GM18873 (cell line): ENCODE data around the gene JPT1.
"Not testable (repeated sequence)": the region's sequence is repeated elsewhere in the genome, so short reads cannot be mapped to it uniquely, and the experiment has no call there.

Experiments used
- ATAC-seq: cut with Tn5 transposase; IDR thresholded peaks from one replicate; pipeline ENCODE4 v1.9.1; 2021; ENCODE audit warnings: mild to moderate bottlenecking, moderate library complexity, moderate number of reproducible peaks; ENCODE audit not compliant: unreplicated experiment, low FRiP score

The JPT1 gene

DNA sequence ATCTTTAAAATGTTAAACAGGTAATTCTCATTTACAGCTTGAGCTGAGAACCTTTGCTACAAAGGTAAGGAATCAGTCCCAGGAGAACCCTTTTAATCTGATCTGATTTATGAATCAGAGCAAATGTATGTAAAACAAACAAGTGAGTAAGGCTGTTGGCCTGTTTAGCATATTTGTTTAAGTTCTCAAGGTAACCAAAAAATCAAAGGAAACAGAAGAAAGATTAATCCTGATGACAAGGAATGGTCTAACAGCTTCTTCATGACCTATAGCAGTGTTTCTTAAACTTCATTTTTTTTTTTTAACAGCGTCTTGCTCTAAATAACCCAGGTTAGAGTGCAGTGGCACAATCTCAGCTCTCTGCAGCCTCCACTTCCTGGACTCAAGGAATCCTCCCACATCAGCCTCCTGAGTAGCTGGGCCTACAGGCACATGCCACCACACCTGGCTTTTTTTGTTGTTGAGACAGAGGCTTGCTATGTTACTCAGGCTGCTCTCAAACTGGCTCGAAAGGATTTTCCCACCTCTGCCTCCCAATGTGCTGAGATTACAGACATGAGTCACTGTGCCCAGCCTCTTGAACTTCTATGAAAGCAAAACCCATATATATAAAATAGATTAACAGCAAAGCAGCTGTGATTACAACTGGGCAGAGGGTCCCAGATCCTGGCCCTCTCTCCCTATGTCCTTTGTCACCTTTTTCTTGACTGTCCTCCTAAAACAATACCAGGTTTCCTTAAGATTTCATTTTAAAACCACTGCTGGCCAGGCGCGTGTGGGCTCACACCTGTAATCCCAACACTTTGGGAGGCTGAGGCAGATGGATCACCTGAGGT lies 5.1 kb upstream of the JPT1 start:
- no peak for ATAC-seq

DNA sequence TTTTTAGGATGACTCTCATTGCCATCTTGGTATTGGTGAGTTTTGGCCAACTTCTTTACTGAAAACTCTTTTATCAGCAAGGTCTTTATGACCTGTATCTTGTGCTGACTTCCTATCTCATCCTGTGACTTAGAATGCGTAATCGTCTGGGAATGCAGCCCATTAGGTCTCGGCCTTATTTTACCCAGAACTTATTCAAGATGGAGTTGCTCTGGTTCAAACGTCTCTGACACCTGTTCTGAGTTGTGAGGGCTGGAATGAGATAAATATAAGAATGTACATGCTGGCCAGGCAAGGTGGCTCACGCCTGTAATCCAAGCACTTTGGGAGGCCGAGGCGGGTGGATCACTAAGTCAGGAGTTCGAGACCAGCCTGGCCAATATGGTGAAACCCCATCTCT lies 4.2 kb upstream of the JPT1 start:
- ATAC-seq, result not testable (repeated sequence)

DNA sequence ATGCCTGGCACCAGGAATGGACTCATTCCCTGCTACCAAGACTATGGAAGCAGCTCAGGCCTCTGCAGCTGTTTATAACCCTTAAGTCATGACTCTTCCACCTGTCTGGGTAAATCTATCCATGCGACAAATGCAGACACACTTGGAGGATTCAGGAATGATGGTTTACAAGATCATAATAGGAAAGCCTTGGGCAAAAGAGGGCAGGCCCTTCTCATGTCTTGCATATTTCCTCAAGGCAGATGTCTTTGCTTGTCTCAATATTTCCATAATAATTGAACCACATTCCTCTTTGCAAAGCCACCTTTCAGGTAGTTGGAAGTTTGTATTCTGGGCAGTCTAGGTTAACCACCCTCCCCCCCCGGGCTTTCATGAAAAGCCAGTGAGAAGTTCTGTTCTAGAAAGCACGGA lies 884 bp upstream of the JPT1 start:
- ATAC-seq, result no peak

DNA sequence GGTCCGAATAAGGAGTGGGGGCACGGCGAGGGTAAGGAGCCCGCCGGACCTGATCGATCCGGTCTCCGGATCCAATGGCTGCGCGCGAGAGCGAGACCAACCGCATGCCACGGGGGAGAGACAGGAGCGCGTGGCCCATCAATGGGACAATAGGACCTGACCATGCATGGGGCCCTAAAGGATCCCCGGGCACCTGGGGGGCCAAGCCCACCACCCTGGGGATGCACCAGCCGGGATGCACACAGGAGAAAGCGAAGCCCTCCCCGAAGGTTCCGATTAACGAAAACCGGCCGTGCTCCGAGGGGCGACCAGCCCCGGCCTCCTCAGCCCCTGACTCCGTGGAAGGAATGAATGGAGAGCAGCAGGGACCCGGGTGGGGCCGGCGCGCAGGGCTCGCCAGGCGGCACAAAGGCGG lies 525 bp downstream of the JPT1 start:
- ATAC-seq, result peak; percentile 3

DNA sequence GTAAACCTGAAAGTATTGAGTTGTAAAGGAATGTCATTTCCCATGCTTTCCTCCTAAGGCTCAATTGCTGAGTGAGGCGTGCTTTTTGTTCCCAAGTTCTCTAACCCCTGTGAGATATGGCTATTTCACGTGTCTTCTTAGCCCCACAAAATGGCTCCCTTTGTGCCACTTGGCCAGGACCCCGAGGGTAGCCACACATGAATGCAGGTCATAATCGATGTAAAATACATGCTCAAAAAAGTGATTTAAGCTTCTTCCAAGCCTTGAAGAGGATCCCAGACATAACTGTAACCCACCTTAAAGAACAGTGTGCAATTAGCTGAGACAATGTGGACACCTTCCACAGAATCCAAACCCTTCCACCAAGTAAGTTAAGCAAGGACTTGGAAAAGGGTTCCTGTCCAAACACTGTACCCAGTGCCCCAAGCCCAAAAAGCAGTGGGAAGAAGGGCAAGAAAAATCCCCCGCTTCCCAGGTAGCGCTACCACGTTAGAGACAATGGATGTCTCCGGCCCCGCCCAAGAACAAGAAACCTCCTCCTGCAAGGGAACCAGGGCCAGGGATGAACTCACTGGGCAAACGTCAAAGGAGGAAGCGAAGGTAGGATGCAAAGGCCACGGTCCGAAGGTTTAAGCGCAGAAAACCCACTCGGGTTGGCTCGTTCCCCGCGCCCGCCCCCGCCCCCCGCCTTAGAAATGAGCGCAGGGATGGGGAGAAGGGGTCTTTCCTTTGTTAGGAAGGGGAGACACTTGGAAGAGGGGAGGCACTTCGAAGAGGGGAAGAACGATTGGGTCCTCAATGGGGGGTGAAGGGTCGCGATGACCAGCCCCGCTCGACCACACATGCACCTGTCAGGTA lies 1.2 kb downstream of the JPT1 start:
- ATAC-seq, result no peak

DNA sequence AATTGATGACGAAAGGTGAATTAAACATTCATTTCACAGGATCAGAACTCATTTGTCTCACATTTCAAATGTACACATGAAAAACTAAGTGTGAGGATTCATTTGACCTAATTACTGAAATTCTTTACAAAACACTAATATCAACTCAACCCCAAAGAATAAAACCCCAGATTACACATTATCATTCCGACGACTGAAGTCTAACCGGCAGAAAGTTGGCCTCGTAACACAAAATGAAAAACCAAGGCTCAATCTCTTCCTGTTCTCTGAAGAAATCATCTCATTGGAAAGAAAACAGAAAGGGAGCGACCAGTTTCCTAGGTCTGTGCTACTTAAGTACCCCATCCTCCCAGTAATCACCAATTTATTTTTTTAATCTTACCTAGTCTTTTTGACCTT lies 1.8 kb downstream of the JPT1 start:
- ATAC-seq, result no peak

DNA sequence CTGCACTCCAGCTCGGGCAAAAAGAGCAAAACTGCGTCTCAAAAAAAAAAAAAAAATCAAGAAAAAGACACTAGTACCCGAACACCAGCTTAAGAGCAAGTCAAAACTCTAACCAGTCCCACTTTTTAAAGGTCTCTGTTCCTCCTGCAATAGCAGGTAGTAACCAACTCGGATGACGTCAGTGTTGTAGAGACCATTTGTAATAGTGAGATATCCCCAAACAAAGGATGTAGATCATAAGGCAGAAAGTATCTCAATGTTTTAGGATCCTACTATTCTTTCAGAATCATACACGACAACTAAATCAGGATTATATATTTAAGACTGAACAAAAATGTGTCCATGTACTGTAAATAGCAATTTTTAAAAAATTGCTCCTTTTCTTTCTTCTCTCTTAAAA lies 2.4 kb downstream of the JPT1 start:
- no peak for ATAC-seq

DNA sequence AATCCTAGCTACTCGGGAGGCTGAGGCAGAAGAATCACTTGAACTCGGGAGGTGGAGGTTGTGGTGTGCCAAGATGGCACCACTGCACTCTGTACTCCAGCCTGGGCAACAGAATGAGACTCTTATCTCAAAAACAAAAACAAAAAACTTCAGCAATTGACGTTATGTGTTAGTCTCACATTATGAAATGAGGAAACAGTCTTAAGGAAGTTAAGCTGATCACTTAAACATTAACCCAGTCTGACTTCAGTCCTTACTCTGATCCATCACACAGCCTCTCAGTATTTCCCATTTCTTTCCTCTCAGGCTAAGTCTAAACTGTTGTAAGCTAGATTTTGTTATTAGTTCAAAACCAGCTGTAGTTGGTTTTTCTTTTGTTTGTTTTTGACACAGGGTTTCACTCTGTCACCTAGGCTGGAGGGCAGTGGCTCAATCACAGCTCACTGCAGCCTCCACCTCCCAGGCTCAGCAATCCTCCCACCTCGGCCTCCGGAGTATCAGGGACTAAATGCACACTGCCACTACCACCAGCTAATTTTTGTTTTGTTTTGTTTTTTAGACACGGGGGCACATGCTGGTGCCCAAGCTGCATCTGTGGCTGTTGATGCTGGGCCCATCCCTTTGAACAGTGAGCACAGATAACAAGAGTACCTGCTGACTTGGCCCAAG lies 6.3 kb downstream of the JPT1 start:
- ATAC-seq, result no peak

DNA sequence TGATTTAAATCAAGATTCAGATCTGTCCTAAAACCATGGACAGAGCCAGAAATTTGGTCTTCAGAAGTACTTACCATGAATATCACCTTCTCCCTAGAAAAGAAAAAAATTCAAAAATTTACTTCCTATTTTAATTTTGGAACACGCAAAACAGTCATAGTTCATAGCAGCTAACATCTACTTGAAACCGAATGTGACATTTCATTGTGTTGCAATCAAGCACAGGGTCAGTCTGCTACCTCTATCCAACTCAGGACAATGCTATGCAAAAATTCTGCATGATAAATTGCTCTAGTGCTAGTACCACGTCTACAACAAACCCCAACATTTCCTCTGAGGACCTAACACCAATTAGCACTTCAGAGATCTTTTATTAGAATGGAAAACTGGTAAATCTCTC lies 7.7 kb downstream of the JPT1 start:
- ATAC-seq, result no peak

DNA sequence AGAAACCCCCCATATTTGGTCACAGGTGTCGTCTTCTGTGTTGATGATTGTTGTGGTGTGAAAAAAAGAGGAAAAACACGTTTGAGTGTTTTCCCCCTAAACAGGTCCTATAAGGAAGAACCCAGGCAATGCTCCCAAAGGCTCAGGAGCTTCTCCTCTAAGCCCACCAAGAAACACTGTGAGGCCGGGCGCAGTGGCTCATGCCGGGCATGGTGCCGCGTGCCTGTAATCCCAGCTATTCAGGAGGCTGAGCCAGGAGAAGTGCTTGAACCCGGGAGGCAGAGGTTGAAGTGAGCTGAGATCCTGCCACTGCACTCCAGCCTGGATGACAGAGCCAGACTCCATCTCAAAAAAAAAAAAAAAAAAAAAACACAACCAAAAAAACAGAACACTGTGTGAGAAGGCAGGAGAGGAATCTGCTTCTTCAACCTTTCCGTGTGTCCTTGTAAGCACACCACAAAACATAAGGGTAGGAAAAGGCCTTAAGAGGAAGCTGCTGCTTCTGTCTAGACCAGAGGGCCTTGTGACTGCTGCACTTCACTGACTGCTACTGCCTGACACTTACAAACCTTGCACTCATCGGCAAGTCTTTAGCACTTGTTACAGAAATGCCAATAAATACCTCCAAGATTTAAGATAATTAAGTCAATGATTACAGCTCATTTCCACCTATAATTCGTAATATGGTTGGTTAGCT lies 9.3 kb downstream of the JPT1 start:
- no peak for ATAC-seq

DNA sequence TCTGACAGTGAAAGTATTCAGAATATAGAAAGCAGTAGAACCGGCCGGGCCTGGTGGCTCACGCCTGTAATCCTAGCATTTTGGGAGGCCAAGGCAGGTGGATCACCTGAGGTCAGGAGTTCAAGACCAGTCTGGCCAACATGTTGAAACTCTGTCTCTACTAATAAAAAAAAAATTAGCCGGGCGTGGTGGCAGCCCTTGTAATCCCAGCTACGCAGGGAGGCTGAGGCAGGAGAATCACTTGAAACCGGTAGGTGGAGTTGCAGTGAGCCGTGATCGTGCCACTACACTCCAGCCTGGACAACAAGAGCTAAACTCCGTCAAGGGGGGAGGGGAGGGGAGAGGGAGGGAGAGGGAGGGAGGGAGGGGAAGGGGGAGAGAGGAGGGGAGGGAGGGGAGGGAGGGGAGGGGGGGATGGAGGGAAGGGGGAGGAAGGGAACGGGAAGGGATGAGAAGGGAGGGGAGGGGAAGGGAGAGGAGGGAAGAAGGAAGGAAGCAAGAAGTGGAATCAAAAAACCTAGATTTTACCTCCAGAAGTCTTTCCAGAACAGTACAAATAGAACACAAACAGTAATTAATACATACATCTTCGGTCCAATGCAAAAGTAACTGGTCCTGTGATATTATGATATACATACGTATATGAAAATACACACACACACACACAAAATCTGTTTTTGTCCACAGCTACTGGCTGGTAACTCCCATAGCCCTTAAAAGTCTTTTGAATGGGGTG lies 11.9 kb downstream of the JPT1 start:
- ATAC-seq, result no peak

DNA sequence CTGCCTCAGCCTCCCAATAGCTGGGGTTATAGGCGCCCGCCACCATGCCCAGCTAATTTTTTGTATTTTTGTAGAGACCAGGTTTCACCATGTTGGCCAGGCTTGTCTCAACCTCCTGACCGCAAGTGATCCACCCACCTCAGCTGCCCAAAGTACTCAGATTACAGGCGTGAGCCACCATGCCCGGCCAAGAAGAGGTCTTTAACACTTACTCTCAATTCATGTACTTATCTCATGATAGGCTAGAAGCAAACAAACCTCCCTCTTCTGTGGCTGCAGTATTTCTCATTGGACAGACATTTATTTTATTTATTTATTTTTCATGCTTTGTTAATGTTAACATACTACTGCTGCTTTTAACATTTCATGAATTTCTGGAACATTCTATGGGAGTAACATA lies 15.8 kb downstream of the JPT1 start:
- ATAC-seq, result no peak

DNA sequence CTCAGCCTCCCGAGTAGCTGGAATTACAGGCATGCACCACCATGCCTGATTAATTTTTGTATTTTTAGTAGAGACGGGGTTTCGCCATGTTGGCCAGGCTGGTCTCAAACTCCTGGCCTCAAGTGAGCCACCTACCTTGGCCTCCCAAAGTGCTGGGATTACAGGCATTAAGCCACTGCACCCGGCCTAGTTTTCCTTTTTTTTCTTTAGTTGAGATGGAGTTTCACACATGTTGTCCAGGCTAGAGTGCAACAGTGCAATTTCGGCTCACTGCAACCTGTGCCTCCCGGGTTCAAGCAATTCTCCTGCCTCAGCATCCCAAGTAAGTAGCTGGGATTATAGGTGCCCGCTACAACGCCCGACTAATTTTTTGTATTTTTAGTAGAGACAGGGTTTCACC lies 16.6 kb downstream of the JPT1 start:
- ATAC-seq, result not testable (repeated sequence)

DNA sequence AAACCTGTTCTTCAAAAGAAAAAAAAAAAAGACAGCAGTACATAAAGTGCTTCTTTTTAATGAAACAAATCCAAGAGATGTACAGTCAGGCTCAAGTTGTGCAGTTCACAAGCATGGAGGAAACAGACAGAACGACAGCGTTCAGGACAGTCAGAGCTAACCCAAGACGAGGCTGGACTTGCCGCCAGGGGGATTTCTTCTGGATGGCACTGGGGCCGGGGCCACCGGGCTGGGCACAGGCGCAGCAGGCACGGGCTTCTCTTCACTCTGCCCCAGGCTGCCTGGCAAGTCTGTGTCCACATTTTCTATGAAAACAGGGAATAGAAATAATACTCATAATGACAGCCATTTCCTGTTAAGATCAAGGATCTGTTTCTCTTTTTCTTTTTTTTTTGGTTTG lies 18.4 kb downstream of the JPT1 start:
- ATAC-seq, result no peak

DNA sequence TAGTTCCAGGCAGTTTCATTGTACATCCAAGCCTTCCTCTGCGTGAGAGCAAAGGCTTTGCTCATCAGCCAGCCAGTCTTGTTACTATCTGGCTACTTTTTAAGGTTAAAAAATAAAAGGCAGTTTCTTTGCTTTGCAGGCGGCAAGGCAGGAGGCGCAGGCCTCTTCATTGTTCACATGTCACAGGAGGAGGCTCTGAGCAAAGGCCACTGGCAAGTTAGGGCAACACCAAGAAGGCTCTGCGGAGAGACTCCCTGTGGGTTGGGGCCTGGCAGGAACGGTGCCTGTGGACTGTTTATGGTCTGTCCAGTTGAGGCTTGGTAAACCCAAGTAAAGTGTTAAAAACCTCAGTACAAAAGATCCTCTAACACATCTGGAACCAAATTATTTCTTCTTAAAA lies 18.9 kb downstream of the JPT1 start:
- no peak for ATAC-seq

DNA sequence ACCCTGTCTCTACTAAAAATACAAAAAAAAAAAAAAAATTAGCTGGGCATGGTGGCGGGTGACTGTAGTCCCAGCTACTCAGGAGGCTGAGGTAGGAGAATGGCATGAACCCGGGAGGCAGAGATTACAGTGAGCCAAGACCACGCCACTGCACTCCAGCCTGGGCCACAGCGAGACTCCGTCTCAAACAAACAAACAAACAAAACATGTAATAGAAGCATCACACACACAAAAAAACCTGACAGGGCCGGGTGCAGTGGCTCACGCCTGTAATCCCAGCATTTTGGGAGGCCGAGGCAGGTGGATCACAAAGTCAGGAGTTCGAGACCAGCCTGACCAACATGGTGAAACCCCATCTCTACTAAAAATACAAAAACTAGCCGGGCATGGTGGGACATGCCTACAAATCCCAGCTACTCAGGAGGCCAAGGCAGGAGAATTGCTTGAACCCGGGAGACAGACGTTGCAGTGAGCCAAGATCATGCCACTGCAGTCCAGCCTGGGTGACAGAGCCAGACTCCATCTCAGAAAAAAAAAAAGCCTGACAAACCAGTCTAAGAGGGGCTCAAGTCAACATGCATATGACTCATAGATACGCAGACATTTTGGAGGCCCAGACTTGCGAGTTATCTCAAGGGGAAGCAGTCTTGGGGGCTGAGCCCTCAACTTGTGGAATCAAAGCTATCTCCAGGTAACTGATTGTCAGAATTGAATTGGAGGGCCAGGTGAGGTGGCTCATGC lies 20.5 kb downstream of the JPT1 start:
- ATAC-seq, result not testable (repeated sequence)

DNA sequence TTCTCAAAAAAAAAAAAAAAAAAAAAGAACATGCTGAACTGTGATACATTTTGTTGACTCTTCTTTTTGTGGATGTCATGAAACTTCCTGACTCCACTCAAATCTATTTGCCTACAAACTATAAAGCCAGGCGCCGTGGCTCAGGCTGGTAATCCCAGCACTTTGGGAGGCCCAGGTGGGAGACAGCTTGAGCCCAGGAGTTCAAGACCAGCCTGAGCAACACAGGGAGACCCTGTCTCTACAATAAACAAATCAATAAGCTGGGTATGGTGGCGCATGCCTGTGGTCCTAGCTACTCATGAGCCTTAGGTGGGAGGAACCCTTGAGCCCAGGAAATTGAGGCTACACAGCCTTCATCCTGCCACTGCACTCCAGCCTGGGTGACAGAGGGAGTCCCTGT lies 21.3 kb downstream of the JPT1 start:
- no peak for ATAC-seq

DNA sequence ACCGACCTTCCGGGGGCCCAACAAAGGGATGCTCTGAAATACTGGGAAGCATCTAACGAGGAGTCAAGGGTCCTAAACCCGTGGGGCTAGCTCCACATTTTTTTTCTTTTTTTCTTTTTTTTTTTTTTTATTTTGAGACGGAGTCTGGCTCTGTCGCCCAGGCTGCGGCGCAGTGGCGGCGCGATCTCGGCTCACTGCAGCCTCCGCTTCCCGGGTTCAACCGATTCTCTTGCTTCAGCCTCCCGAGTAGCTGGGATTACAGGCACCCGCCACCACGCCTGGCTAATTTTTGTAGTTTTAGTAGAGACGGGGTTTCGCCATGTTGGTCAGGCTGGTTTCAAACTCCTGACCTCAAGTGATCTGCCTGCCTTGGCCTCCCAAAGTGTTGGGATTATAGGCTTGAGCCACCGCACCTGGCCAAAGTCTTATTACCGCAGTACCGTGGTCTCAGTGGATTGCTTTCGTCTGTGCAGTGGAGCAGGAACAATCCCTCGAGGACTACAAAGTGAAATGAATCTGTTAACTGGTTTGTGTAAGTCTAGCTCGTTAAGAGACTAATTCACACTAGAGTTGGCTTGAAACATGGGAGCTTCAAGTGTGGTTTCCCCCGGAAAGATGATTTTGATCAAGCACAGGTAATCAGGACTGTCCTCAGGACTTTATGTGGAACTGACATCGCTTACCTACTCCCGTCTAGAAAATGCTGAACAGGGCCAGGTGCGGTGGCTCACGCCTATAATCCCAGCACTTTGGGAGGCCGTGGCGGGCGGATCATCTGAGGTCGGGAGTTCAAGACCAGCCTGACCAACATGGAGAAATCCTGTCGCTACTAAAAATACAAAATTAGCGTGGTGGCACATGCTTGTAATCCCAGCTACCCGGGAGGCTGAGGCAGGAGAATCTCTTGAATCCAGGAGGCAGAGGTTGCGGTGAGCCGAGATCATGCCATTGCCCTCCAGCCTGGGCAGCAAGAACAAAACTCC lies 22.0 kb downstream of the JPT1 start:
- not testable (repeated sequence) for ATAC-seq
